HG03039 (cell line): ENCODE data around the gene ADK.
"Not testable (repeated sequence)": the region's sequence is repeated elsewhere in the genome, so short reads cannot be mapped to it uniquely, and the experiment has no call there.

Source experiments
- ATAC-seq: cut with Tn5 transposase; IDR thresholded peaks from one replicate; pipeline ENCODE4 v1.9.1; 2021; ENCODE audit warnings: mild to moderate bottlenecking, moderate library complexity; ENCODE audit not compliant: unreplicated experiment

ADK gene

DNA sequence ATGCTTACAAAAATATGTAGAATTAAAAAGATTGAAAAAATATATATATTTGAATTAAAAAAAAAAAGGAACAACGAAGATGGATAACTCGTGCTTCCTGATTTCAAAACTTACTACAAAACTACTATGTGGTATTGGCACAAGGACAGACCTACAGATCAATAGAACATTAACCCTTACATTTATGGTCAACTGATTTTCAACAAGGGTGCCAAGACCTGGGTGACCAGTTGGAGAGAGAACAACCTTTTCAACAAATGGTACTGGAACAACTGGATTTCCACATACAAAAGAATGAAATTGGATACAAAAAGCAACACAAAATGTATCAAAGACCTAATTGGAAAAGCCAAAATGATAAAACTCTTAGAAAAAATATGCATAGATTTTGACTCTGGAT, 10.5 kb upstream of the ADK start:
- no peak for ATAC-seq

DNA sequence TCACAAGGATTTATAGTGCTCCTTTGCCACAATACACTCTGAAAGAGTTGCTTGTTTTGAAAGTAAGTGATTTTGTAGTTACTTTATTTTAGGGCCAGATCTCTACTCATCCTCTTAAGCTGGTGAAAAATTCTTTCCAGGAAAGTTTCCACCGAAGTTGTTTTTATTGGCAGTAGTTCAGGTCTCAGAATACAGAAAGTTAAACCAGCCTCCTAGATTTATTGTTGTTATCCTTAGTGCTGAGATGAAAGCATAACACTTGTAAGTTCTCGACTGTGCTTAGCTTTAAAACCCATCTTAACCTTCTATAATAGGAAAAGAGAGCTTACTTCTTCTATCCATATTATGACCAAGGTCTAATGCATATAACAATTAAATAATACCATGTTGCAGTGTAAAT, 5.9 kb upstream of the ADK start:
- ATAC-seq = no peak

DNA sequence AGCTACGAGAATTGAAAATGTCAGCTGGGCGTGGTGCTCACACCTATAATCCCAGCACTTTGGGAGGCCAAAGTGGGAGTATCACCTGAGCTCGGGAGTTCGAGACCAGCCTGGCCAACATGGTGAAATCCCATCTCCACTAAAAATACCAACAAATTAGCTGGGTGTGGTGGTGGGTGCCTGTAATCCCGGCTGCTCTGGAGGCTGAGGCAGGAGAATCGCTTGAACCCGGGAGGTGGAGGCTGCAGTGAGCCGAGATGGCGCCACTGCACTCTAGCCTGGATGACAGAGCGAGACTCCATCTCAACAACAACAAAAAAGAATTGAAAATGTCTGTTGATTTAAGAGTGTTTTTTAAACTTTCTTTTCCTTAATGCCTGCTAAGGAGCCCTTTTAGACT, 4.0 kb upstream of the ADK start:
- not testable (repeated sequence) for ATAC-seq

DNA sequence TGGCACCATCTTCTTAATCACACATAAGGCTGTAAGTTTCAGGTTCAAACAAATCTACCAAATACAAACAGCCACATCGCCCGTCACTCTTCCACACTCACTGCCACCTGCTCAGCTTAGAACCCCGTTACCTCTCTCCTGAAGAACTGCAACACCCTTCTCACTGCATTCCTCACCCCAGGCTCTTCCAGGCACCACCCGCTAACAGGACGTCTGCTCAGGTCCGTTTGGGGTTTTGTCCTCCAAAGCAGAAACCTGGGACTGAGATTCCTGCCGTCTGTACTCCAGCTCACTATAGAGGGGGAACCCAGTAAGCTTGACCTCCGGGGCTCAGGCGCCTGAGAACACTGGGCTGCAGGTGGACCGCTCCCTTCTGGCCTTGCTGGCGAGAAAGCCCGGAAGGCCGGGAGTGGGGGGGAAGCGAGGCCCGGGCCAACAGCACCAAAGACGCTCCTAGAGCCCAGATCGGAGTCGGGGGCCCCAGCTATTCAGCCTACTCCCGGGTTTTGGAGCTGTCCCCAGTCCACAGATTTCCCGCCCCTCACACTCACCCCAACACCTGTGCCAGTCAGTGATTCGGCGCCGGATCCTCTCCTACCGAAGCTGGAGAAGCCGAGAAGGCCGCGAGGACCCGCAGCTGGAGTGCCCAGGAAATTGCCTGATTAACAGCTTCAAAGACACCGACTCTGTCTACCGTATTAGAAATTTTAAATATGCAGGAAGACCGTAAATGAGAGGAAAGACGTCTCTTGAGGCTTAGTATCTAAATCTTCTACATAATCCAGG, 624 bp upstream of the ADK start, which contains the start of gene AP3M1:
Gene AP3M1, minus strand, starts transcription at position 625 of the 786 bp plus-strand sequence. CDS start 12,449 bp downstream, outside the sequence.
- peak; percentile 33 for ATAC-seq

DNA sequence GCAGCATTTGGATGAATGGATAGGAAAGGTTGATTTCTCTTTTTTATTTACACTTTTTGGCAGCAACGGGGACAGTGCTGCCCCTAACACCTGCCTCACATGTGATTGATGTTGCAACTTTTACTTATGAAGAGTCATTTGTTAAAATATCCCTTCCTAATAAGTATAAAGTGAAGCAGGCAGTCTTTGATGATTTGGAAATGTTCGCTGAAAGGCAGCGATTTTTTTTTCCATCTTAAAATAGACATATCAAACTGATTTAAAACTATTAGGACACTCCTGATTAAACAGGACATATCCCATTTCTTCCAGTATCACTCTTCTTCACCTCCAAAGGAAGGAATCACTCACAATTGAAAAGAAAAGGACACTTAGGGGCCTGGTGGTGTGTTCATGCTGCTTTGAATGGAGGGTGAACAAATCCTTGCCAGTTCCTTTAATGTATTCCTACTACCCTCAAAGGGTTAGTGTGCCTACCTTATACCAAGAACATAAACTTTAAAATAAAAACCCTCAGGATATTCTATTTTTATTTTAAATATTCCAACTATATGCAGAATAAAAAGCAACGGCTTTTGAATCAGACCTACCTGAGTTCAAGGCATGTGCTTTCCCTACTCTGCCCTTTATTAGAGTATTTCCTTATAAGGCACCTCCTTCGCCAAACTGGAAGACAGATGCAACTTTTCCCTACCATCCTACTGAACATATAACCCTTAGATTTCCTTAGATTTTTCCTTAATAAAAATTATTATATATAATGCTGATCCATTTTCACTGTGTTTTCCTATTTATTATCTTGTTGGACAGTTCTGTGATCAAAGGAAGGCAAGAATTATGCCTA, 1.1 kb downstream of the ADK start:
- ATAC-seq = no peak

DNA sequence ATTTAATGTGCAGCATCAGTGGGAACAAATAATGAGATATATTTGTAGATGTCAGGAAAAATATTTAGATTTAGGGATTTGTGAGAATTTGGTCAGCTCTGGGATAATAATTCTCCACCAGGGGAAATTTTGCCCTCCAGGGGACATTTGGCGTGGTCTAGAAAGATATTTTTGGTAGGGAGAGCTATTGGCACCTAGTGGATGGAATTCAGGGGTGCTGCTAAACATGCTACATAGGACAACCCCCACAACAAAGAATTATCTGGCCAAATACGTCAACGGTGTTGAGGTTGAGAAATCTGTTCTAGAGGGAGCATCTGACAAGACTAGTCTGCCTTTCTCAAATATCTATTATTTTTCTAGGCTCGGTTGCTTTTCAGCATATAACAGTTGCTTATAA, 2.1 kb downstream of the ADK start:
- no peak for ATAC-seq

DNA sequence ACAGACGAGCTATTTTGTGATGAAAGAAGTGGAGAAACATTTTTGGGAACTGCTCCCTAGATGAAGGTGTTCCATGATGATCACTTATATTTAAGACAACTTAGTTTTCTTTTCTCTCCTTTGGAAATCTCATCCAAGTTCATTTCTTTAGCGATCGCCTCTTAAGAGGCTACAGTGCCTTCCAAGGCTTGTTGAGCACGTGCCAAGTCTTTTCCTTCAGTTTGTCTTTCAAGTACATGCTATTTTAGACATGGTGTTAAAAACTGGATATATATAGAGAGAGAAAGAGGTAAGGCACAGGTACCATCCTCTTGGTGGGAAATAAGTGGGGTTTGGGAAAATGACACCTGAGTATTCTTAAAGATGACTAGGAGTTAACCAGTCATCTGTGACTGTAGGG, 2.7 kb downstream of the ADK start:
- ATAC-seq = no peak

DNA sequence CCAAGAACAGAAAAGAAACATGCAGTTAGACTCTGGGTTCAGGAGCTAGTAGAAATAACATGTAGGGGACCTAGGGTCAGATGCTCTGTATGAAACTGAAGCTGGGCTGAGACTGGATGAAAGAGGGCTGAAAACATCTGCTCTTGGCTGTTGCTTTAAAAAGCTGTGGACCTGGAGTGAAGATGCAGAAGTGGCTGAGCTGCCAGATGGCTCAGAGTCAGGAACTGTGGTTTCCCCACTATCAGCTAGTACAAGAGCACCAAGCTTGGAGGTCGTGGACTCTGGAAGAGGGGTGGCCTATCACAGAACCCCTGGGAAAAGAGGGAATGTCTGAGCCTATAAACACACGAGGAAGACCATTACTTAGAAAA, 5.9 kb downstream of the ADK start:
- ATAC-seq = no peak

DNA sequence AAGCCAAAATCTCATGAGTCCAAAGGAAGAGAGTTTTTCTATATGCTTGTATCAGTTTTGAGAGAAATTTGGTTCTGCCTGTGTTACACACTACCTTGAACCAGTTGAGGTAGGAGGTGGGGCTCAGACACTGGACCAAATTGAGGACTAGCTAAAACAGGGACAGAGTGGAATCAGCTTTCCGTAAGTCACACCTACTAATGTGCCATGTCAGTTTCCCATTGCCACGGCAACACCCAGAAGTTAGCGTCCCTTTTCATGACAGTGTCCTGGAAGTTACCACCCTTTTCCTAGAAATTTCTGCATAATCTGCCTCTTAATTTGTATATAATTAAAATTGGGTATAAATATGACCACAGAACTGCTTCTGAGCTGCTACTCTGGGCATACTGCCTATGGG, 9.0 kb downstream of the ADK start:
- ATAC-seq = no peak

DNA sequence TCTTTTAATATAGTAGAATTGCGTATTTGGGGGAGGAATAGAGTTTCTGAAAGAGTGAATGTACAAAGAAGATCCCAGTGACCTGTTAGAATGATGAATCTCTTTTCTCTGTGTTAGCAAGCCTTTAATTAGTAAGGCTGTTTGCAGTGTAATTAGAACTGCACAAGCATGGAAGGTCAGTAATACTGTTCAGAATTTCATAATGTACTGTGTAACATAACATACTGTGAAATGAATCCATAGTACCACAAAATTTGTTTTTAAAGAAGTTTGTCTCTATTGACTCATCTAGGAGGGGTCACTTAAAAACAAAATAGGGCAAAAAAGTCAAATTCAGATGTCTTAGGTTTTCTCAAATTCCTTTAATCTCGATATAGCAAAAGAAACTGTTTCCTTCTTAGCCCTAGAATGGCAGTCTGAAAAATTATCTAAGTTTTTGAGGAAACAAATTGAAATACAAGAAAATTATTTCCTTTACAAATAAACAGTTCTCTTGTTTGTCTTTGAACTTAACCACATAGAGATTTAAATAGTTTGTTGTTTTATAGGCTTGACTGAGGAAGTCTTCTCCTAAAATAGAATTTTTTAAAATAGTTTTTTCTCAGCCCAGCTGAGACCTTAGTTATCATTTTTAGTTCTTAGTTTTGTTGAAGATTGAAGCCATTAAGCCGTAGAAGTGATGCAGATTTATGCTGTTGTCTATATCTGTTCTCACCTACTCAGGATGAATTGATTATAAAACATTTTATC, 12.5 kb downstream of the ADK start:
- ATAC-seq = no peak

DNA sequence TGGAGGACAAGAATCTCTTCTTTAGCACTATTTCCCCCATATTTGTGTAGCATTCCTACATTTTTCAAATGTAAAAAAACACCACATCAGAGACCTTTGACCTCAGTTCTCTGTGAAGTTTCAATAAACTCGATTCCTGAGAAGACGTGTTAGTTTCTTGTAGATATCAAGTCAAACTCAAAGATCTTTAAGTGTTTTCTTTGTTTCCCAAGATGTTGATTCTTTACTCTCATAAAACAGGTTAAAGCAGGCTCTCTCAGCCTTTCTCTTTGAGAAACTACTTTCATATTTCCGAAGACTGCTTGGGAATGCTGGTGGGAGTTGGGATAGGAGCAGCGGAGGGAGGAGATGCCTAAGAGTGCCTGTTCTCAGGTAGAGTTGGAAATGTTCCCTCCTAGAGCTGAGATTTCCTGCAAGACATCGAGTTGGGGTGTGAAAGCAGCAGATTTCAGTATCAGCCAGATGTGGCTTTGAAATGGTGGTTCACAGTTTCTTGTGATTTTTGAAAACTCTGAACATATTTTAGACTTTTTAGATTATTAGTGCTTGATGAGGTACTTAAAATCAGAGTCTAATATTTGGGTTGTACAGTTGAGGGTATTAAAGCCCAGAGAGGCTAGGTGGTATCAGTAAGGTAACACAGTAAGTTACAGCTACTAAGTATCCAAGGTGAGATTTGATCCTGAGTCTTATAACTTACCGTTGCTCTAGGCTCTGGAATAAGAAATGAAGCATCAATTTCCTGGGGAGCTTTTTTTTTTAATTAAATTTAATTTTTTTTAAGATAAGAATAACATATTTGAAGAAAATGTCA, 13.9 kb downstream of the ADK start:
- no peak for ATAC-seq

DNA sequence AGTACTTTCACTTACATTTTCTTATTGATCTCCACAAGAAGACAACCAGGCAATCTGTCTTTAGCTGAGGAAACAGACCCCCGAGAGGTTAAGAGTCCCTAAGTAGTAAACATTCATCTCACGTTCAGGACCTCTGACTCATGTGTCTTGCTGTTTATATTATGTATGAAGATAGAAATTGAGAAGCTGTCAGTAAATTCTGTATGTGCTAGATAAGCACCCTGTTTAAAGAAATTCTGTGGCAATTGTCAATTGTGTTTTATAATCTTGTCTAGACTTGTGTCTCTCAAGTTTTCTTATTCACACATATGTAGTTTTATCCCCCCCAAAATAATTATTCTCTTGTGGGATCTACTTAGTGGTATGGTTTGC, 14.5 kb downstream of the ADK start:
- ATAC-seq = no peak

DNA sequence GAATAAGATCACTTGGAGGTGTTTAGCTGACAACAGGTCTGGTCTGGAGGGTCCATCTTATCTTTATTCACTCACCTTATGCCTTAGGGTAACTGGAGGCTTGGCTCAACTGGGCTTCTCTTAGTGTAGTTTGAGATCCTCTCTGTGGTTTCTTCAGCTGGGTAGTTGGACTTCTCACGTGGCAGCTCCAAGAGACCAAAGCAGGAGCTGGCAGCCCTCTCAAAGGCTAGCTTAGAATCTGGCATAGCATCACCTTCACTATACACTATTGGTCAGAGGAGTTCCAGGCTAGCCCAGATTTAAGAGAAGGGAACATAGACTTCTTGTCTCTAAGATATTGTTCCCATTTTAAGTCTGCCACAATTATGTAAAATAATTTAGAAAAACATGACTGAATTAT, 16.4 kb downstream of the ADK start:
- ATAC-seq = no peak

DNA sequence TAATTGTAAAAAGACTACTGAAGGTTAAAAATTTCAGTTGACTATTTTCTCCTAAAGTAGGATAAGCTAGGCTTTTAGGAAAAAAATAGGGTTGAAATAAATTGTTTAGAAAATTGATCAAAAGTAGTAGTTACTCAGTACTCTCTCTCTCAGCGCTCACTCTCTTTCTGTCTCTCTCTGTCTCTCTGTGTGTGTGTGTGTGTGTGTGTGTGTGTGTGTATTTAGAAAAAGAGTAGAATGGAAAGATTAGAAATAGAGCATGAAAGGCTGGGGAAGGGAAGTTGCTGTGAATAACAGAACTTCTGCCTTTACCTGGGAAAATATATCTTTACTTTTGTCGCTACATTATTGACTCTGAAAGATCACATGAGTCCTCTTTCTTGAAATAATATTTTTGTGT, 20.6 kb downstream of the ADK start:
- no peak for ATAC-seq

DNA sequence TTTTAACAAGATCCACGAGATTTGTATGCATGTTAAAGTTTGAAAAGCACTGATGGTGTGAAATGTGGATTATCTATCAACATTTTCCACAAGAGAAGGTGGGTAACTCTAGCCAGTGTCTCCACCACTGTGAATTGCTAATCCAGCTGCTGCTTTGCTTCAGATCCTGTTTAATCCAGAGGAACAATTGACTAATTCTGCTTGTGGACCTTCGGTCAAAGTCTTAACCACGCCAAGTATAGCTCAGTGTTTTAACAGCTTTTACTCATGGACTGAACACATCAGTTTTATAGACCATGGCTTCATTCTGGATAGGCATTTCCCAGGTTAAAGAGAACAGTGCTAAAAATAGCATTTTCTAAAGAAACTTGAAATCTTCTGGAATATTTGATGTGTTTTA, 23.5 kb downstream of the ADK start:
- ATAC-seq = no peak

DNA sequence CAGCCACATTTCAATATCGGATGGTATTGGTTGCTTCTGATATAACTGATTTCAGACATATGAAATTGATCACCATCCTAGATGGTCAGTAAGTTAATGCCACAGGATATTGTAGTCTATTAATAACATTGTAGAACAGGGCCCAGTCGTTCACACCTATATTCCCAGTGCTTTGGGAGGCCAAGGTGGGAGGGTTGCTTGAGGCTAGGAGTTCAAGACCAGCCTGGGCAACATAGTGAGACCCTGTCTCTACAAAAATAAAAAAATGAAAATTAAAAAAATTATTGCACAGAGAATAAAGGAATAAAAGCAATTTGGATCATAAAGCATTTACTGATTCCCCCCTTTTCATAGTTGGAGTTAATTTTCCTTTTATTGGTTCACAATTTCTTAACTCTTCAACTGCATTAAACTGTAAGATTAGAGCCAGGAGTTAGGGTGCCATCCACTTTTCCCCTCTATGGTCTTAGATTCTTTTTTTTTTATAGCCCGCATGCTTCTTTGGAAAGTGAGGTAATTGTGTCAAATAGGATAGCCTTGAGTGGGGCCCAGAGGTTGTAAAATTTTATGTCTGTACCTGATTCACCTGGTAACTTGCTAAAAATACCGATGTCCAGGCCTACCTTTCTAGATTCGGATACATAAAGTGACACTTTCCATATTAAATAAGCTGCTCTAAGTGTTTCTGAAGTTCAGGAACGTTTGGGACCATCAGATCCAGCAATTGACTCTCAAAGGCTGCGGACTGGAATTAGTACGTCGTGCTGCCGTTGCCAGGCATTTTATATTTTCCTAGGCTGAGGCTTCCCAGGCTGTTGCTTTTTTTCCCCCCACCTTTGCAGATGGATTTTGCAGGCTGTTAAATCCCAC, 24.7 kb downstream of the ADK start:
- ATAC-seq = no peak

DNA sequence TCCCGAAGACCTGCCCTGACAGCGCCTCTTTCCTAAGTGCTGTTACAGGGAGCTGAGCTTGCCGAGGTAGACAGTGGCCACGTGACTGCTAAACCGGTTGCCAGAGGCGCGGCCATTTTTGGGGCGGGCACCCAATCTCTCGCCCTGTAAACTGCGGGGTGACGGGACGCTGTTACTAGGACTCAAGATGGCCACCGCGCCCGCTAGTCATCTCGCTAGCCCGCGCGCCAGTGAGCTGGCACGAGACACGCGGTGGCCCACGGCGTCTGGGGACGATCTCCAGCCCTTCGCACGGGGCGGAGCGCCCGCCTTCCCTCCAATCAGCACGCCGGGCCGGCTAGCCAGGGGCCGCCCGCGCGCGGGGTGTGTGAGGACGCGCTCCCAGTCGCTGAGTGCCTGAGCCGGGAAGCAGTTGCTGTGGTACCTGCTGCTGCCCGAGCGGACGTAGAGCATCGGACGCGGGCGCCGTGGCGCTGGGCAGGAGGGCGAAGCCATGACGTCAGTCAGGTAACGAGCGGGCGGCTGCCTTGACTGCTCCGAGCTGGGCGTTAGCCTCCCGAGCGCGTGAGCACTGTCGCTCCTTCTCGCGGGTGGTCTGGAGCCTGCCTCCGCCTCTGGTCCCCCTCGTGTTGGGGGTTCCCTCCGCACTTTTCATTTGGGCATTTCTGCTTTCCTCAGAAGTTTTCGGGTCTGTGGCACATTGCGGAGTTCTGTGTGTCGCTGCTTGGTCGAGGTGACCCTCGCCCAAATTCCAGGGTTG, 25.5 kb downstream of the ADK start:
- ATAC-seq = peak; percentile 88

DNA sequence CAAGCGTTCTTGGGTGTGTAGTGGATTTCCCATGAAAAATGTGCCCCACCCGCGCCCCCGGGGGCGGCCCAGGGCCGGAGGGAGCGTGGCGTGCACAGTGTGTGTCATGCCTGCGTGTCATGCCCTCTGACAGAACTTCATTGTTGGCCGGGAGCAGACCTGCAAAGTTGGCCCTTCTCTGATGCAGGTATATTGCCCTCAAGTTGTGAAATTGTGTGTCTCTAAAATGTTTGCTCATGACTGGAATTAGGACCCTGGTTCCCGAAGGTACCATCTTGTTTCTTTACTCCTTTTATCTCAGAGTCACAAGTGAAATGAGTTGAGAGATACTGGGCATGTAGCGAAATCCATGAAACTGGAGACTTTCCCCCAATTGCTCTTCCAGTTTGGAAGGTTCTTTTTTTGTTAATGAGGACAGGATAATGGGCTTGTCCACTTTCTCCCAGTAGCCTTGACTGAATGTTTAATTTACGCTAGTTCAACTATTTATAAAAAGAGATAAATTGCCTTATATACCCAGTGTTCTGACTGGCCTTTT, 26.2 kb downstream of the ADK start:
- peak; percentile 20 for ATAC-seq
